GM18498 (cell line): Measurements from ENCODE around the gene NTF3.

Experiments
- ATAC-seq: cut with Tn5 transposase; IDR thresholded peaks from one replicate; pipeline ENCODE4 v1.9.1; 2021; ENCODE audit warnings: mild to moderate bottlenecking, moderate library complexity; ENCODE audit not compliant: unreplicated experiment

Gene NTF3

GRCh38 chr12:5485454-5485853, 53.5 kb downstream of the NTF3 start:
- no peak for ATAC-seq

- no peak for ATAC-seq
Observed at GRCh38 chr12:5487076-5487475, 55.2 kb downstream of the NTF3 start.

GRCh38 chr12:5487948-5488625, 56.2 kb downstream of the NTF3 start:
- no peak for ATAC-seq

- no peak for ATAC-seq
Observed at GRCh38 chr12:5488626-5488955, 56.7 kb downstream of the NTF3 start.

GRCh38 chr12:5489017-5489416, 57.1 kb downstream of the NTF3 start:
- no peak for ATAC-seq

GRCh38 chr12:5489760-5490406, 58.0 kb downstream of the NTF3 start:
- no peak for ATAC-seq

- ATAC-seq, result no peak
Observed at GRCh38 chr12:5492562-5492961, 60.7 kb downstream of the NTF3 start.

GRCh38 chr12:5493018-5493417, 61.1 kb downstream of the NTF3 start:
- no peak for ATAC-seq

- ATAC-seq, result no peak
Observed at GRCh38 chr12:5494343-5494742, 62.4 kb downstream of the NTF3 start.

- no peak for ATAC-seq
Observed at GRCh38 chr12:5497329-5498053, 65.6 kb downstream of the NTF3 start.

GRCh38 chr12:5498076-5498475, 66.2 kb downstream of the NTF3 start:
- no peak for ATAC-seq

GRCh38 chr12:5498806-5499205, 66.9 kb downstream of the NTF3 start:
- no peak for ATAC-seq

- no peak for ATAC-seq
Observed at GRCh38 chr12:5499566-5500330, 67.8 kb downstream of the NTF3 start.

GRCh38 chr12:5500331-5500659, 68.4 kb downstream of the NTF3 start:
- ATAC-seq, result no peak

- ATAC-seq, result no peak
Observed at GRCh38 chr12:5503774-5504173, 71.9 kb downstream of the NTF3 start.

- ATAC-seq, result no peak
Observed at GRCh38 chr12:5505116-5505515, 73.2 kb downstream of the NTF3 start.

GRCh38 chr12:5505751-5506150, 73.8 kb downstream of the NTF3 start:
- no peak for ATAC-seq

GRCh38 chr12:5506295-5506694, 74.4 kb downstream of the NTF3 start:
- no peak for ATAC-seq

GRCh38 chr12:5506821-5507231, 74.9 kb downstream of the NTF3 start:
- ATAC-seq, result no peak

- no peak for ATAC-seq
Observed at GRCh38 chr12:5507401-5507935, 75.6 kb downstream of the NTF3 start.

GRCh38 chr12:5507944-5508343, 76.0 kb downstream of the NTF3 start:
- no peak for ATAC-seq
